SK-N-MC (cell line): ENCODE data around the gene PIM3.

Experiments
- EZH2 ChIP-seq: fragments of 200-600 bp; sonication (generic); IDR thresholded peaks from one replicate; pipeline ENCODE4 v1.6.1; 2017; ENCODE audit warnings: antibody characterized with exemption
- POLR2AphosphoS5 ChIP-seq: IDR thresholded peaks from 2 replicates; pipeline ENCODE4 v1.6.1; 2012; ENCODE audit warnings: mild to moderate bottlenecking, low read depth, low read length, borderline replicate concordance

GRCh38 chr22:49954354-49954753 lies 6.2 kb upstream of the PIM3 start:
- TF ChIP-seq EZH2, result no peak
- TF ChIP-seq POLR2AphosphoS5, result no peak
